ENCODE data around the gene NSDHL.

- TF ChIP-seq, protein P1, sequence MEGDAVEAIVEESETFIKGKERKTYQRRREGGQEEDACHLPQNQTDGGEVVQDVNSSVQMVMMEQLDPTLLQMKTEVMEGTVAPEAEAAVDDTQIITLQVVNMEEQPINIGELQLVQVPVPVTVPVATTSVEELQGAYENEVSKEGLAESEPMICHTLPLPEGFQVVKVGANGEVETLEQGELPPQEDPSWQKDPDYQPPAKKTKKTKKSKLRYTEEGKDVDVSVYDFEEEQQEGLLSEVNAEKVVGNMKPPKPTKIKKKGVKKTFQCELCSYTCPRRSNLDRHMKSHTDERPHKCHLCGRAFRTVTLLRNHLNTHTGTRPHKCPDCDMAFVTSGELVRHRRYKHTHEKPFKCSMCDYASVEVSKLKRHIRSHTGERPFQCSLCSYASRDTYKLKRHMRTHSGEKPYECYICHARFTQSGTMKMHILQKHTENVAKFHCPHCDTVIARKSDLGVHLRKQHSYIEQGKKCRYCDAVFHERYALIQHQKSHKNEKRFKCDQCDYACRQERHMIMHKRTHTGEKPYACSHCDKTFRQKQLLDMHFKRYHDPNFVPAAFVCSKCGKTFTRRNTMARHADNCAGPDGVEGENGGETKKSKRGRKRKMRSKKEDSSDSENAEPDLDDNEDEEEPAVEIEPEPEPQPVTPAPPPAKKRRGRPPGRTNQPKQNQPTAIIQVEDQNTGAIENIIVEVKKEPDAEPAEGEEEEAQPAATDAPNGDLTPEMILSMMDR (IDR thresholded peaks at IDR 0.05; ENCODE audit: low read depth, low read length), result no peak
- TF ChIP-seq POLR2A (IDR thresholded peaks at IDR 0.05; ENCODE audit: extremely low read depth, insufficient read length) (no peak), MAX (IDR thresholded peaks at IDR 0.05; ENCODE audit: low read depth, low read length) (no peak)
Measured at GRCh38 chrX:152818356-152818755, 12.5 kb upstream of the NSDHL start.

Data from NB4 (cell line).